GM19238 (cell line): Measurements from ENCODE around the gene RAD23A.
"Not testable (repeated sequence)": the region's sequence is repeated elsewhere in the genome, so short reads cannot be mapped to it uniquely, and the experiment has no call there.

Experiments
- DNase-seq: peaks from one replicate; pipeline ENCODE4 v3.0.0; 2011; ENCODE audit warnings: low spot score; ENCODE audit not compliant: insufficient read length

The RAD23A gene

DNA sequence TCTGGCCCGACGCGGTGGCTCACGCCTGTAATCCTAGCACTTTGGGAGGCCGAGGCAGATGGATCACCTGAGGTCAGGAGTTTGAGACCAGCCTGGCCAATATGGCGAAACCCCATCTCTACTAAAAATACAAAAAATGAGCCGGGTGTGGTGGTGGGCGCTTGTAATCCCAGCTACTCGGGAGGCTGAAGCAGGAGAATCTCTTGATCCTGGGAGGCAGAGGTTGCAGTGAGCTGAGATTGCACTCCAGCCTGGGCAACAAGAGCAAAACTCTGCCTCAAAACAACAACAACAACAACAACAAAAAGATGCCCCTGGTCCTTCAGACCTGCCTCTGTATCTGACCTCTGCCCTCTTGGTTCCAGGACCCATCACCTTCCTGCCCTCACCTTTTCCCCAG lies 9.9 kb downstream of the RAD23A start:
- DNase-seq: not testable (repeated sequence)

DNA sequence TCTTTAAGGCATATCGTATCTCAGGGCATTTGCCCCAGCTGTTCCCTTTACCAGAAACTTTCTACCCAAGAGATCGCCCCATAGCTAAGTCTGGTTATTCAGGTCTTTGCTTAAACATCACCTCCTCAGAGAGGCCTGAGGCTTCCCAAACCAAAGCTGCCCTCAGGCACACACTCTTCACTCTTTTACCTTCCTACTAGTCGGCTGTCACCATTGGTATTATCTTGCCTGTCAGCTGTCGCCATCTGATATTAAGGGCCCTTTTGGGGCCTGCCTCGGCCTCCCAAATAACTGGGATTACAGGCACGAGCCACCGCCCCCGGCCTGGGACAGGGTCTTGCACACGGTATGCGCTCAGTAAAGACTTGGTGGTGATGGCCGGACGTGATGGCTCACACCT lies 10.3 kb downstream of the RAD23A start:
- DNase-seq: no peak

DNA sequence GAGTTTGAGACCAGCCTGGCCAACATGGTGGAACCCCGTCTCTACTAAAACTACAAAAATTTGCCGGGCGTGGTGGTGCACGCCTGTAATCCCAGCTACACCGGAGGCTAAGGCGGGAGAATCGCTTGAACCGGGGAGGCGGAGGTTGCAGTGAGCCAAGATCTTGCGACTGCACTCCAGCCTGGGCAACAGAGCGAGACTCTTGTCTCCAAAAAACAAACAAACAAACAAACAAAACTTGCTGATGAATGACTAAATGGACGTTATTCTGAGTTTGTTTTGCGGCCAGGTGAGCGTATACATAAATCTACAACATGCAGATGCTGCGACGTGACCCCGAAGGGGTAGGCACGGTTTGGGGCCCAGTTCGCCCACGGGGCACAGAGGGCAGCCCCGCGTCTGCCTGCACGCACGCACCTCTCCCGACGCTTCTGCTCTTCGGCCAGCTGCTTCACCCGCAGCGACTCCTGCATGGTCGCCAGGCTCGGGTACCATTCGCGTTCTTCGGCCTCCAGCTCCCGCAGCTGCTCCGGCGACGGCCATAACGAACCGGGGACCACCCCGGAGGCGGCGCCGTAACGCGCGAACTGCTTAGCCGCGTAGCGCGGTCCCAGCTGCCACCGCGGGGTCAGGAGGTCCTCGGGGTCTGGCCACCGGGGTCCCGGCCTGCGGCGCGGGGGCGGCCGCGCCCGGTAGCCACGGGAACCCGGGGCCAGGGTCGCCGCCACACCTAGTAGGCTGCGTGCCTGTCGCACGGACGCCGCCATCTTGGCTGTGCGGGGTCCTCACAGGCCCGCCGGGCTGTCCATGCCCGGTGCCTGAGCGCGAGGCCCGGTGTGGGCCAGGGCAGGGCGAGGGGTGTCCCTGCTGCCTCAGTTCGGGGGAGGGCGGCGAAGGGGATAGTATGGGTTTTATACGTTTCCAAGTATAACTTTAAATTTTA lies 11.1 kb downstream of the RAD23A start, which contains the start of gene GADD45GIP1:
Gene GADD45GIP1 (minus strand): TSS at position 778 of the 943 bp plus-strand sequence. CDS start 11 bp downstream, at position 767.
- DNase-seq: peak; percentile 81

DNA sequence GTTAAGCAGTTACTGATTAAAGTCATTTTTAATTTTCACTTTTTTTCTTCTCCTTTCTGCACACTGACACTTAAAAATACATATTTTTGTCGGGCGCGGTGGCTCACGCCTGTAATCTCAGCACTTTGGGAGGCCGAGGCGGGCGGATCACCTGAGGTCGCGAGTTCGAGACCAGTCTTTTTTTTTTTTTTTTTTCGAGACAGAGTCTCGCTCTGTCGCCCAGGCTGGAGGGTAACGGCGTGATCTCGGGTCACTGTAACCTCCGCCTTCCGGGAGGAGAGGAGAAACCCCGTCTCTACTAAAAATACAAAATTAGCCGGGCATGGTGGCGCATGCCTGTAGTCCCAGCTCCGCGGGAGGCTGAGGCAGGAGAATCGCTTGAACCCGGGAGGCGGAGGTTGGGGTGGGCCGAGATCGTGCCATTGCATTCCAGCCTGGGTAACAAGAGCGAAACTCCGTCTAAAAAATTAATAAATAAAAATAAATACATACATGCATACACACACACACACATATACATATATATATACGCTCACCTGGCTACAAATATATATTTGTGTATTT lies 11.8 kb downstream of the RAD23A start:
- not testable (repeated sequence) for DNase-seq

DNA sequence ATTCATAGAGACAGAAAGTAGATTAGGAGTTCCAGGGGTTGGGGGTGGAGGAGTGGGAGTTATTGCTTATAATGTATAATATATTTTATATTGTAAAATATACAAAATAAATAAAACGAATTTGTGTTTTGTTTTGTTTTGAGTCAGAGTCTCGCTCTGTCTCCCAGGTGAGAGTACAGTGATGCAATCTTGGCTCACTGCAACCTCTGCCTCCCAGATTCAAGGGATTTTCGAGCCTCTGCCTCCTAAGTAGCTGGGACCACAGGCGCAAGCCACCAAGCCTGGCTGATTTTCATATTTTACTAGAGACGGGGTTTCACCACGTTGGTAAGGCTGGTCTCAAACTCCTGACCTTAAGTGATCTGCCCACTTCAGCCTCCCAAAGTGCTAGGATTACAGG lies 13.8 kb downstream of the RAD23A start:
- no peak for DNase-seq

DNA sequence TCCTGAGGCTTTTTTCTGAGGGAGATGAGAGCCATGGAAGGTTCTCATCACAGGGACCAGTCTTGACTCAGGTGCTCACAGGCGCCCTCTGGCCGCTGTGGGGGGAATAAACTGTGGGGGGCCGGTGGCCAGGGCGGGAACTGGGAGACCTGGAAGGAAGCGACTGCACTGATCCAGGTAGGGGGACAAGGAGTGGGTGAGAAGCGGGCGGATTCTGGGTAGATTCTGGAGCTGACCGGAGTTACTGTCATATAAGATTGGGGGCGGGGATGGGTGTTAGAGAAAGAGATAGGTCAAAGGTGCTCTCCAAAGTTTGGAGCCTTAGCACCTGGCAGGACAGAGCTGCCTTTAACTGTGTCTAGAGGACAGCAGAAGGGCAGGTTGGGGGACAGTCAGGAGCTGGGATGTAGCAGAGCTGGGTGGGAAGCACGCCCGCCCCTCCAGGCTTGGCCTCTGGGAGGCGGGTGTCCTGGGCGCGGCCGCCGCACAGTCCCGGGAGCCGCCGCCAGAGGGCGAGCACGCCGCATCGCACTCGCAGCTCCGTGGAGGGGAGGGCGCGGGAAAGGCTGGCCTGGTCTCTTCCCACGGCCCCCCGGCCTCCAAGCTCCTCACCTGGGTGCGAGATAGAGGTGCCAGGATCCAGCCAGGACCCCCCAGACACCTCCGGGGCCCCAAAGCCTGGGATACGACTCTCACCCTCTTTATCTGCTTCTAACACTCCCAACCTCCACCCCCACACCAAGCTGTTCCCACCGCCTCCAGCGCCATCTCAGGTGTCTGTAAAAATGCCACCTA lies 19.6 kb downstream of the RAD23A start:
- DNase-seq: peak; percentile 84

DNA sequence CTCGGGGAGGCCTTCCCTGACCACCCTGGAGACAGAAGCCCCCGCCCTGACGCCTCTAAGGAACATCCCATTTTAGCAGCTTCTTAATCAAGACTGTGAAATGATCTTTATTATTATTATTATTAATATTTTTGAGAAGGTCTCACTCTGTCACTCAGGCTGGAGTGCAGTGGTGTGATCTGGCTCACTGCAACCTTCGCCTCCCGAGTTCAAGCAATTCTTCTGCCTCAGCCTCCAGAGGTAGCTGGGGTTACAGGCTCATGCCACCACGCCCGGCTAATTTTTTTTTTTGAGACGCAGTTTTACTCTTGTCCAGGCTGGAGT lies 20.1 kb downstream of the RAD23A start:
- no peak for DNase-seq

DNA sequence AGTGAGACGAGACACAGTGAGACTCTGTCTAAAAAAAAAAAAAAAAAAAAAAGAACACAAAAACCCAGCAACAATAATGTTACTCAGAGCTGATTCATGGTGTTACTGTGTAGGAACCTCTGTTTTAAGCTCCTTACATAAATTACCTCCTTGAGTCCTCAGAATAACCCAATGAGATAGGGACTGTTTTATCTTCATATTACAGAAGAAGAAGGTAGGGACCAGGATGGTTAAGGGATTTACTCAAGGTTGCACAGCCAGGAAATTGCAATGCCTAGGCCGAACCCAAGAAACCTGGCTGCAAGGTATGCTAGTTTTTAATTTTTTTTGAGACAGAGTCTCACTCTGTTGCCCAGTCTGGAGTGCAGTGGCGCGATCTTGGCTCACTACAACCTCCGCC lies 22.2 kb downstream of the RAD23A start:
- no peak for DNase-seq

DNA sequence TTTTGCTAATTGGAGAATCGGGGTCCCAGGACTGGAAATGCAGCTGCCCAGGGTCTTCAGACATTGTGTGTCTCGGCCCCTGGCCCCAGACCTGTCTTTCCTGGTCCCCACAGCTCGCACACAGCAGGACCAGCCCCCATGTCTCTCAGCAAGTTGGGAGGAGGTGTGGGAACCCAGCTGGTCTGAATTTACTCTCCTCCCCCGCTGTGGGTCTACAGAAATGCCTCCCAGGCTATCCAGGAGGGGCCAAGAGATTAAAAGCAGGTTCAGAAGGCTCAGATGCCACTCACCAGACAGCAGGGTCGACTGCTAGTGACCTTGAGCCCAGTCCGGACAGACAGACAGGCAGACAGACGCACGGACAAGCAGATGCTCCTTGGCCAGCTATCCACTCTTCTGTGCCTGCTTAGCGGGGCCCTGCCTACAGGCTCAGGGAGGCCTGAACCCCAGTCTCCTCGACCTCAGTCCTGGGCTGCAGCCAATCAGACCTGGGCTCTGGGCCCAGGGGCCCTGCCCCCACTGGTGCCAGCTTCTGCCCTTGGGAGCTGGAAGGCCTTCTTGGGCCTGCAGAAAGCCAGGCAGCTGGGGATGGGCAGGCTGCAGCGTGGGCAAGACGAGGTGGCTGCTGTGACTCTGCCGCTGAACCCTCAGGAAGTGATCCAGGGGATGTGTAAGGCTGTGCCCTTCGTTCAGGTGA lies 23.8 kb downstream of the RAD23A start, which contains the start of gene DAND5:
Gene DAND5 (plus strand): TSS at position 285 of the 697 bp plus-strand sequence. CDS start 85 bp downstream, at position 370.
- no peak for DNase-seq

DNA sequence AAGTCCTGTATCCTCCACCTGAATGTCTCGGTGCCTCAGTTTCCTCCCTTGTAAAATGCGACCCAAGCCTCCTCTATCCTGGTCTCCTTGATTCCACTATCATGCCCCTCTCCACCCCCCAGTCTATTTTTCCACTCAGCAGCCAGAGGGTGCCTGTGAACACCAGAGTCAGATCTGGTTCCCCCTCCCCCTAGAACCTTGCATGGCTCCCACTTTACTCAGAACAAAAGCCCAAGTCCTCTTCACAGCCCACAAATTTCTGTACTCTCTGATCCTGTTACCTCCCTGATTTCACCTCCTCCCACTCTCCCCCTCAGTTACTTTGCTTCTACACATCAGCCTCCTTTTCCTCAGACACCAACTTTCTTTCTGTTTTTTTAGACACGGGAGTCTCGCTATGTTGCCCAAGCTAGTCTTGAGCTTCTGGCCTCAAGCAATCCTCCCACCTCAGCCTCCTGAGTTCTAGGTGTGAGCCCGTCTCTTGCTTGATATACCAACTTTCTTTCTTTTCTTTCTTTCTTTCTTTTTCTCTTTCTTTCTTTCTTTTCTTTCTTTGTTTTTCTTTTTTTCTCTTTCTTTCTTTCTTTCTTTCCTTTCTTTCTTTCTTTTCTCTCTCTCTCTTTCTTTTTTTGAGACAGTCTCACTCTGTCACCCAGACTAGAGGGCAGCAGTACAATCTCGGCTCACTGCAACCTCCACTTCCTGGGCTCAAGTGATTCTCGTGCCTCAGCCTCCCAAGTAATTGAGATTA lies 24.6 kb downstream of the RAD23A start:
- no peak for DNase-seq

DNA sequence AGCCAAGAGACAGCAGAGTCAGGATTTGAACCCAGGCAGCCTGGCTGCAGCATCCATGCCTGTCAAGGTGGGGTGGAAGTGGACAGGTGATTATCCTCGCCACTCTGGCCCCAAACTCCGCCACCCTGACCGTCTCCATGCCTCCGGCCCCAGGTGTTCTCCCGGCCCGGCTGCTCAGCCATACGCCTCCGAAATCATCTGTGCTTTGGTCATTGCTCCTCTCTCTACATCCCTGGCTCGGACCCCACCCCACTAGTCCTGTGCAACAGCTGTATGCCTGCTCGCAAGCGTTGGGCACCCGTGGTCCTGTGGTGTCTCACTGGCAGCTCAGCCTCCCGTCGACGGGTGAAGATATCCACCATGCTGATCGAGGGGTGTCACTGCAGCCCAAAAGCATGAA lies 27.6 kb downstream of the RAD23A start:
- DNase-seq: no peak

DNA sequence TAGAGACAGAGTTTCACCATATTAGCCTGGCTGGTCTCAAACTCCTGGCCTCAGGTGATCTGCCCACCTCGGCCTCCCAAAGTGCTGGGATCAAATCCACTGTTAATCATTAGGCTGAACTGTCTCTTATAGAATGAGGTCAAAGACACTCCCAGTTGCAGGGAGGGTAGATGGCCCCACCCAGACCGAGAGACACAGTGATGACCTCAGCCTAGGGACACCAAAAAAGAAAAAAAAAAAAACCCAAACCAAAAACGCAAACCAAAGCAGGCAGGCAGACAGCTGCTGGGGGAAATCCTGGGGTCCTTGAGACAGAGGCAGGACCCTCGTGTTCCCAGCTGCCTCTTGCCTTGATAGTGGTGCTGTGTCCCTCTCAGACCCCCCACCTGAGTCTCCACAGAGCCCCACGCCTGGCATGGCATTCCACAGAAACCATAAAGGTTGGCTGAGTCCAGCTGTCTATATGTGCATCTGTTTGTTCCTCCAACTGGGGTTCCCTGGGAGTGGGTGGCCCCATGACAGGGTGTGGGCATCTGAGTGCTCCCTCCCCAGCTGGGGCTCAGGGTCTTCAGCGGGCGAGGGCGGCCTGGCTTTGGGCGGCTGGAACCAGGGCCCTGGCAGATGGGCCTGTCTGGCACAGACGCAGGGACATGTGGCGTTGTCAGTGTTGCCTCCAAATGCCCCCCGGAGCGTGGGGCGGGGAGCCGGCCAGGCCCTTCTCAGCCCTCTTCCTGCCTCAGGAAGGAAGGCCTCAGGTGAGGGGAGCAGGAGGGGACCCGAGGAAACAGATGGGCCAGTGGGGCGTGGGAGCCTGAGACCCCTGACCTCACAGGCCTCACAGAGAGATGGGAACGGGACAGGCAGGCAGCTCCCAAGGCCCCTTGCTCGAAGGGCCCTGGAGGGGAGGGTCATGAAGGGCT lies 28.9 kb downstream of the RAD23A start:
- no peak for DNase-seq

DNA sequence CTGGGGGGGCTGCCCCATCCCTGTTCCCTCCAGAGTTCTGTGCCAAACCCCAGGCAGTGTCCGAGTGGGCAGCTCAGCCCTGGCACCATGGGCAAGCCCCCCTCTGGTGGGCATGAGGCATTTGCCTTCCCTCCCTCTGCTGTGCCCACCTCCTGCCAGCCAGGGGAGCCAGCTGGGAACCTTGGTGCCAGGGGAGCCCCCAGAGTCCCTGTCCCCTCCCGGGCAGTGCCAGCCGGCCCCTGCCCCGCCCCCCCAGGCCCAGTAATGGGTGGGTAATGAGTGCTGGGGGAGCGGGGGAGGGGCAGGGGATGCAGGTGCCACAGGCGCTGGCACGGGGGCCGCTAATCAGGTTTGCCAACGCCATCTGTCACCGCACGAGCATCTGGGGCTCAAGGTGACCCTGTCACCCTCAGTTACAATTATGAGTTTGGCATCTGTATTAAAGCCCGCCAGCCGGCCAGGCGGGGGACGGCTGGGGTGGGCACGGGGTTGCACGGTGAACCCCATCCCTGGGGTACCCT lies 29.6 kb downstream of the RAD23A start:
- DNase-seq: no peak

DNA sequence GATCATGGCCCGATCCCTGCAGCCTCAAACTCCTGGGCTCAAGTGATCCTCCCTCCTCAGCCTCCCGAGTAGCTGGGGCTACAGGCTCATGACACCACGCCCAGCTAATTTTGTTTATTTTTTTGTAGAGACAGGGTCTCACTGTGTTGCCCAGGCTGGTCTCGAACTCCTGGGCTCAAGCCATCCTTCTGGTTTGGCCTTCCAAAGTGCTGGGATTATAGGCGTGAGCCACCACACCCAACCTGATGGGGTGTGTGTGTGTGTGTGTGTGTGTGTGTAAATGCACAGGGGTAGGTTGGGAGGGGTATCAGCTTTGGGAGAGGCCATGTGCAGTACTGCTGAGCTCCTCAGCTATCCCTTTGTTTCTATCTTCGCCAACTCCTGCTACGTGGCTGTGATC lies 30.4 kb downstream of the RAD23A start:
- DNase-seq: not testable (repeated sequence)

DNA sequence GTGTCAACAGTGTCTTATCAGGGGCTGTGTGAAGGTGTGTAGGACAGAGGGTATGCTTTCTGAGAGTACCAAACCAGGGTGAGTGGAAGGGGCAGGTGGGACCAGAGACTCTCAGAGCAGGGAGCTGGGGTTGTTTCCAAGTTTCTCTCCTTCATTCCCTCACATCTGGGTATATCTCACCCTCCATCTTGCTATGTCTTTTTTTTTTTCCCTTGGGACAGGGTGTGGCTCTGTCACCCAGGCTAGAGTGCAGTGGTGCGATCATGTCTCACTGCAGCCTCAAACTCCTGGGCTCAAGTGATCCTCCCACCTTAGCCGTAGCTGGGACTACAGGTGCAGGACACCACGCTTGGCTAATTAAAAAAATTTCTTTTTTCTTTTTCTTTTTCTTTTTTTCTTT lies 34.3 kb downstream of the RAD23A start:
- DNase-seq: no peak

DNA sequence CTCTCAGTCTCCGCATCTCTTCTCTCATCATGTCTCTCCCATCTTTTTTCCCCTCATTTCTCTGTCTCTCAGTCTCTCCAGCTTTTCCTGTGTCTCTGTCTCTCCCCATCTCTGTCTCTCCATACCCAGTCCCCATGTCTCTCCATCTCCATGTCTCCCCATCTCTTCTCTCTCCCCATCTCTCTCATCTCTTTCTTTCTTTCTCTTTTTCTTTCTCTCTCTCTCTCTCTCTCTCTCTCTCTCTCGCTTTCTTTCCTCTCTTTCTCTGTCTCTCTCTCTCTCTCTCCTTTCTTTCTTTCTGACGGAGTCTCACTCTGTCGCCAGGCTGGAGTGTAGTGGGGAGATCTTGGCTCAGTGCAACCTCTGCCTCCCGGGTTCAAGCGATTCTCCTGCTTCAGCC lies 37.0 kb downstream of the RAD23A start:
- DNase-seq: no peak

DNA sequence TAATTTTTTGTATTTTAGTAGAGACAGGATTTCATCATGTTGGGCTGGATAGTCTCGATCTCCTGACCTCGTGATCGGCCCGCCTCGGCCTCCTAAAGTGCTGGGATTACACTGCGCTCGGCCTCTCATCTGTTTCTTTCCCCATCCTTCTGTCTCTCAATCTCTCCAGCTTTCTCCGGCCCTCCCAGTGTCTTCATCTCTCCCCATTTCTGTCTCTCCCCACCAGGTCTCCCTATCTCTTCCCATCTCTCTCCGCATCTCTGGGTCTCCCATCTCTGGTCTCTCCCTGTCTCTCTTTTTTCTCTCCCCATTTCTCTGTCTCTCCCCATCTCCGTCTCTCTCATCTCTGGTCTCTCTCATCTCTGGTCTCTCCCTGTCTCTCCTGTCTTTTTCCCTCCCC lies 37.4 kb downstream of the RAD23A start:
- DNase-seq: no peak

DNA sequence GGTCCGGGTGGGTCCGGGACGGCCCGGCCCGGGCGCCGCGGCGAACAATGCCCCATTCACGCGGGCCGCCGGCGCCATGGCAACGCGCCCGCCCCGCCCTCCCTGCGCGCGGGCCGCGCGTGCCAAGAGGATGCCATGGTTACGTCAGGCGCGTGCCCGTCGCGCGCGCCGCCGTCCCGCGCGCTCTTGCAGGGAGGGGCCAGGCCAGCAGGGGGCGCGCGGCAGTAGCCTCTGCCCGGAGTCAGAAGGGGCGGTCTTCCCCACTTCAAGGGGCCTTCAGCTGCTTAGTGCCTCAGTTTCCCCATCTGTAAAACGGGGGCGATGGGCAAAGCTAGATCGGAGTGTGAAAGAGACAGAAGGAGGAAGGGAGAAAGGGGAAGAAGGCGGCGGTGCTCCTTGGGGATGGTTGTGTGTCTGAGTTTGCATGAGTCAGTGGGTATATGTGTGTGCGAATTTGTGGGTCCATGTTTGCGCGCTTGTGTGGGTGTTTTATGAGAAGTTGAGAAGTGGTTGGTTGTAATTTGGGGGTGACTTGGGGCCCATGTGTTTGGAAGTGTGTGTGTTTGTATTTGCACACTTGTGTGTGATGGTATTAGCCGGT lies 38.0 kb downstream of the RAD23A start:
- DNase-seq: peak; percentile 76

DNA sequence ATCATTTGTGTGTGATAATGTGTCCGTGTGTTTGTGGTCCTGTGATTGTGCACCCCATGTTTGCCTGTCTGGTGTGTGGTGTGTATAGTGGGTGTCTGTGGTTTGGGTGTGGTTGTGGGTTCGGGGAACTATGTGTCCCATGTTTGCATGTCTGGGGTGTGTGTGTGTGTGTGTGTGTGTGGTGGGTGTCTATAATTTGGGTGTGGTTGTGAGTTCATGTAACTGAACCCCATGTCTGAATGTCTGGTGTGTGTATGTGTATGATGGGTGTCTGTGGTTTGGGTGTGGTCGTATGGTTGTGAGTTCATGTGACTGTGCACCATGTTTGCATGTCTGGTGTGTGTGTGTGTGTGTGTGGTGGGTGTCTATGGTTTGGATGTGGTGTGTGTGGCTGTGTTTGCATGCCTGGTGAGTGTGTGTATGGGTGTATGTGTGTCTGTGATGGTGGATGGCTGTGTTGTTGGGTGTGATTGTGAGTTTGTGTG lies 38.5 kb downstream of the RAD23A start:
- DNase-seq: no peak
